MV-4-11 (cell line): ENCODE data around the gene ZKSCAN8.
A peak's percentile ranks its signal among the peaks of the same experiment; 100 is the strongest.
"Not testable (repeated sequence)": the region's sequence is repeated elsewhere in the genome, so short reads cannot be mapped to it uniquely, and the experiment has no call there.

Source experiments
- DNase-seq: peaks from one replicate; lab custom pipeline; 2025; lab: John Stamatoyannopoulos, UW

The ZKSCAN8 gene

GRCh38 chr6:28141500-28142329, at the start of gene ZKSCAN8:
ZKSCAN8 (plus strand) TSS chr6:28141883; CDS start chr6:28148408, 6,525 bp downstream.
- peak; percentile 80 for DNase-seq

GRCh38 chr6:28102222-28102621, 39.5 kb upstream of the ZKSCAN8 start:
- DNase-seq: not testable (repeated sequence)

- DNase-seq: not testable (repeated sequence)
These were observed 39.0 kb upstream of the ZKSCAN8 start for GRCh38 chr6:28102699-28103098.

GRCh38 chr6:28104392-28105244, 37.1 kb upstream of the ZKSCAN8 start:
- peak; percentile 80 for DNase-seq

- DNase-seq: peak; percentile 35
These were observed 36.4 kb upstream of the ZKSCAN8 start for GRCh38 chr6:28105245-28105639.

GRCh38 chr6:28107506-28107905, 34.2 kb upstream of the ZKSCAN8 start:
- no peak for DNase-seq

- DNase-seq: no peak
These were observed 29.7 kb upstream of the ZKSCAN8 start for GRCh38 chr6:28111964-28112363.

- no peak for DNase-seq
These were observed 25.9 kb upstream of the ZKSCAN8 start for GRCh38 chr6:28115799-28116198.

GRCh38 chr6:28117386-28118050, 24.2 kb upstream of the ZKSCAN8 start:
- no peak for DNase-seq

- DNase-seq: no peak
These were observed 23.5 kb upstream of the ZKSCAN8 start for GRCh38 chr6:28118217-28118616.

GRCh38 chr6:28121876-28122275, 19.8 kb upstream of the ZKSCAN8 start:
- DNase-seq: no peak

GRCh38 chr6:28122283-28122682, 19.4 kb upstream of the ZKSCAN8 start:
- not testable (repeated sequence) for DNase-seq

GRCh38 chr6:28124350-28124970, 17.2 kb upstream of the ZKSCAN8 start, which contains the start of gene ZSCAN16:
ZSCAN16 (plus strand) TSS chr6:28124609; CDS start chr6:28125444, 835 bp downstream.
- DNase-seq: peak; percentile 71

GRCh38 chr6:28124971-28125353, 16.7 kb upstream of the ZKSCAN8 start:
- DNase-seq: no peak

GRCh38 chr6:28125401-28125800, 16.3 kb upstream of the ZKSCAN8 start:
- DNase-seq: no peak

GRCh38 chr6:28134015-28134414, 7.7 kb upstream of the ZKSCAN8 start:
- peak; percentile 44 for DNase-seq

GRCh38 chr6:28134716-28135115, 7.0 kb upstream of the ZKSCAN8 start:
- DNase-seq: no peak

GRCh38 chr6:28135393-28135792, 6.3 kb upstream of the ZKSCAN8 start:
- no peak for DNase-seq

GRCh38 chr6:28136585-28137504, 4.8 kb upstream of the ZKSCAN8 start:
- peak; percentile 86 for DNase-seq

- DNase-seq: peak; percentile 67
These were observed 4.1 kb upstream of the ZKSCAN8 start for GRCh38 chr6:28137505-28137981.
